GM23338 (cell line): ENCODE data around the gene FN1. TPM values are rescaled to one million over a fixed set of nuclear protein-coding genes. Genes with fewer than 3 reads are reported as not detected.

Source experiments
- ATAC-seq: fragments of 200-7000 bp; cut with Tn5 transposase; 3 replicates; pipeline ENCODE4 v1.9.1; 2020
- DNase-seq: peaks from one replicate; pipeline ENCODE4 v3.0.0-alpha.2; 2015; ENCODE audit warnings: low spot score
- H2AFZ ChIP-seq: fragments of 200-600 bp; sonication (generic); 2 replicates; pipeline ENCODE4 v1.8.0; 2016; ENCODE audit warnings: antibody characterized with exemption, mild to moderate bottlenecking, moderate library complexity
- H3F3A ChIP-seq: fragments of 200-600 bp; sonication (generic); replicated peaks from 2 replicates; pipeline ENCODE4 v1.8.0; 2017; ENCODE audit warnings: antibody characterized with exemption, mixed run types, low read depth
- H3K27ac ChIP-seq: fragments of 200-600 bp; sonication (generic); 2 replicates; pipeline ENCODE4 v1.6.1; 2016; ENCODE audit warnings: low read depth
- H3K27me3 ChIP-seq: fragments of 200-600 bp; sonication (generic); 2 replicates; pipeline ENCODE4 v1.8.0; 2016; ENCODE audit warnings: mild to moderate bottlenecking, mixed run types, moderate library complexity; ENCODE audit not compliant: insufficient read depth
- H3K36me3 ChIP-seq: fragments of 200-600 bp; sonication (generic); 2 replicates; pipeline ENCODE4 v1.8.0; 2016; ENCODE audit warnings: mild to moderate bottlenecking; ENCODE audit not compliant: insufficient read depth
- H3K4me1 ChIP-seq: fragments of 200-600 bp; sonication (generic); 2 replicates; pipeline ENCODE4 v1.8.0; 2016; ENCODE audit warnings: mild to moderate bottlenecking, moderate library complexity; ENCODE audit not compliant: insufficient read depth
- H3K4me2 ChIP-seq: fragments of 200-600 bp; sonication (generic); 2 replicates; pipeline ENCODE4 v1.7.1; 2017; ENCODE audit warnings: mixed run types
- H3K4me3 ChIP-seq: fragments of 200-600 bp; sonication (generic); 2 replicates; pipeline ENCODE4 v1.6.1; 2016; ENCODE audit warnings: mixed run types
- H3K79me2 ChIP-seq: fragments of 200-600 bp; sonication (generic); replicated peaks from 2 replicates; pipeline ENCODE4 v1.8.0; 2017; ENCODE audit warnings: mild to moderate bottlenecking; ENCODE audit not compliant: insufficient read depth
- H3K9me2 ChIP-seq: fragments of 200-600 bp; sonication (generic); 2 replicates; pipeline ENCODE4 v1.8.0; 2017; ENCODE audit not compliant: insufficient read depth
- H4K20me1 ChIP-seq: fragments of 200-600 bp; sonication (generic); replicated peaks from 2 replicates; pipeline ENCODE4 v1.8.0; 2017; ENCODE audit warnings: mild to moderate bottlenecking; ENCODE audit not compliant: insufficient read depth
- H3K27ac Mint-ChIP-seq: 2 replicates; pipeline ENCODE4 v1.8.0; 2020; ENCODE audit warnings: inconsistent platforms, mild to moderate bottlenecking, moderate library complexity, mixed read lengths
- H3K27me3 Mint-ChIP-seq: 3 replicates; pipeline ENCODE4 v1.8.0; 2022; ENCODE audit warnings: low read depth, mild to moderate bottlenecking, moderate library complexity, mixed read lengths, inconsistent platforms; ENCODE audit not compliant: insufficient read depth, poor library complexity
- H3K36me3 Mint-ChIP-seq: 3 replicates; pipeline ENCODE4 v1.8.0; 2021; ENCODE audit warnings: low read depth, mild to moderate bottlenecking, inconsistent platforms, moderate library complexity, mixed read lengths
- H3K4me1 Mint-ChIP-seq: 3 replicates; pipeline ENCODE4 v1.8.0; 2020; ENCODE audit warnings: mild to moderate bottlenecking, inconsistent platforms, mixed read lengths
- H3K4me3 Mint-ChIP-seq: 3 replicates; pipeline ENCODE4 v1.8.0; 2021; ENCODE audit warnings: moderate library complexity, mild to moderate bottlenecking, inconsistent platforms, mixed read lengths
- H3K9me3 Mint-ChIP-seq: 3 replicates; pipeline ENCODE4 v1.8.0; 2020; ENCODE audit warnings: moderate library complexity, mild to moderate bottlenecking, inconsistent platforms, mixed read lengths
- JUNB ChIP-seq: IDR thresholded peaks from one replicate; pipeline ENCODE4 v1.6.1; 2016; ENCODE audit warnings: antibody characterized with exemption; ENCODE audit not compliant: unreplicated experiment
- POLR2AphosphoS5 ChIP-seq: IDR thresholded peaks from 2 replicates; pipeline ENCODE4 v1.6.1; 2016; ENCODE audit warnings: antibody characterized with exemption, low read depth
- STAT1 ChIP-seq: IDR thresholded peaks from one replicate; pipeline ENCODE4 v1.6.1; 2016; ENCODE audit warnings: antibody characterized with exemption; ENCODE audit not compliant: unreplicated experiment
- ZNF114 ChIP-seq: fragments of 250-450 bp; sonication (Bioruptor Pico); IDR thresholded peaks from 2 replicates; pipeline ENCODE4 v1.5.0; 2020; ENCODE audit warnings: mild to moderate bottlenecking, moderate library complexity
- polyA plus RNA-seq: library from polyadenylated mRNA; unstranded; fragments of >200 nt; fragmentation: Nextera tagmentation; extraction: Ambion mirVana; gene quantifications from 2 replicates; pipeline ENCODE4 v1.2.1, GENCODE V29; 2016
- total RNA-seq: library from RNA; depleted of rRNA; stranded (reverse); fragments of >200 nt; shearing (Covaris generic); gene quantifications from 2 replicates; pipeline ENCODE4 v1.2.3, GENCODE V29; 2014
- TF ChIP-seq, protein P1 (sequence below), 2 experiments: fragments of 200-600 bp in 1 of 2; sonication (generic) in 1 of 2; conservative IDR thresholded peaks; 2 replicates each; pipeline versions ENCODE4 v1.5.1 to v1.6.1; 2016 to 2017; ENCODE audit warnings: antibody characterized with exemption in 2 of 2, low read depth in 2 of 2, mild to moderate bottlenecking in 2 of 2, moderate library complexity in 1 of 2
- TF ChIP-seq, protein P2 (sequence below): fragments of 250-450 bp; sonication (Bioruptor Pico); IDR thresholded peaks from 2 replicates; pipeline ENCODE4 v1.5.0; 2020; ENCODE audit warnings: mild to moderate bottlenecking, moderate library complexity
- TF ChIP-seq, protein P3 (sequence below): IDR thresholded peaks from 2 replicates; pipeline ENCODE4 v1.6.1; 2016; ENCODE audit warnings: antibody characterized with exemption

The FN1 gene
- total and polyA plus RNA-seq, 2 experiments from 2014 or later = 79.6 to 255 TPM

DNA sequence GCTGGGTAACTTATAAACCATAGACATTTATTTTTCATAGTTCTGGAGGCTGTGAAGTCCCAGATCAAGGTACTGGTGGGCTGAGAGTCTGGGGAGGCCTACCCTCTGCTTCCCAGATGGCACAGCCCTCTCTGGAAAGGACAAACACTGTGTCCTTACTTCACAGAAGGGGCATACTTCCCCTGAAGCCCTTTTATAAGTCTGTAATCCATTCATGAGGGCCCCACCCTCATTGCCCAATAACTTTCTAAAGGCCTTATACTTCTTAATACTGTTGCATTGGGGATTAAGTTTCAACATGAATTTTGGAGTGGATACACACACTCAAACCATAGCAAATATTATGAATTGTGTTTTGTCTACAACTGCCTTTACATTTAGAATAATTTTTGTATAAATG is 88.0 kb downstream of the FN1 start (continued):
- TF ChIP-seq, protein P1, sequence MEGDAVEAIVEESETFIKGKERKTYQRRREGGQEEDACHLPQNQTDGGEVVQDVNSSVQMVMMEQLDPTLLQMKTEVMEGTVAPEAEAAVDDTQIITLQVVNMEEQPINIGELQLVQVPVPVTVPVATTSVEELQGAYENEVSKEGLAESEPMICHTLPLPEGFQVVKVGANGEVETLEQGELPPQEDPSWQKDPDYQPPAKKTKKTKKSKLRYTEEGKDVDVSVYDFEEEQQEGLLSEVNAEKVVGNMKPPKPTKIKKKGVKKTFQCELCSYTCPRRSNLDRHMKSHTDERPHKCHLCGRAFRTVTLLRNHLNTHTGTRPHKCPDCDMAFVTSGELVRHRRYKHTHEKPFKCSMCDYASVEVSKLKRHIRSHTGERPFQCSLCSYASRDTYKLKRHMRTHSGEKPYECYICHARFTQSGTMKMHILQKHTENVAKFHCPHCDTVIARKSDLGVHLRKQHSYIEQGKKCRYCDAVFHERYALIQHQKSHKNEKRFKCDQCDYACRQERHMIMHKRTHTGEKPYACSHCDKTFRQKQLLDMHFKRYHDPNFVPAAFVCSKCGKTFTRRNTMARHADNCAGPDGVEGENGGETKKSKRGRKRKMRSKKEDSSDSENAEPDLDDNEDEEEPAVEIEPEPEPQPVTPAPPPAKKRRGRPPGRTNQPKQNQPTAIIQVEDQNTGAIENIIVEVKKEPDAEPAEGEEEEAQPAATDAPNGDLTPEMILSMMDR (conservative IDR thresholded peaks at IDR 0.05; ENCODE audit: low read depth in 2 of 2) = no peak
- no peak for TF ChIP-seq STAT1
- TF ChIP-seq POLR2AphosphoS5 = no peak
- TF ChIP-seq, protein P2, sequence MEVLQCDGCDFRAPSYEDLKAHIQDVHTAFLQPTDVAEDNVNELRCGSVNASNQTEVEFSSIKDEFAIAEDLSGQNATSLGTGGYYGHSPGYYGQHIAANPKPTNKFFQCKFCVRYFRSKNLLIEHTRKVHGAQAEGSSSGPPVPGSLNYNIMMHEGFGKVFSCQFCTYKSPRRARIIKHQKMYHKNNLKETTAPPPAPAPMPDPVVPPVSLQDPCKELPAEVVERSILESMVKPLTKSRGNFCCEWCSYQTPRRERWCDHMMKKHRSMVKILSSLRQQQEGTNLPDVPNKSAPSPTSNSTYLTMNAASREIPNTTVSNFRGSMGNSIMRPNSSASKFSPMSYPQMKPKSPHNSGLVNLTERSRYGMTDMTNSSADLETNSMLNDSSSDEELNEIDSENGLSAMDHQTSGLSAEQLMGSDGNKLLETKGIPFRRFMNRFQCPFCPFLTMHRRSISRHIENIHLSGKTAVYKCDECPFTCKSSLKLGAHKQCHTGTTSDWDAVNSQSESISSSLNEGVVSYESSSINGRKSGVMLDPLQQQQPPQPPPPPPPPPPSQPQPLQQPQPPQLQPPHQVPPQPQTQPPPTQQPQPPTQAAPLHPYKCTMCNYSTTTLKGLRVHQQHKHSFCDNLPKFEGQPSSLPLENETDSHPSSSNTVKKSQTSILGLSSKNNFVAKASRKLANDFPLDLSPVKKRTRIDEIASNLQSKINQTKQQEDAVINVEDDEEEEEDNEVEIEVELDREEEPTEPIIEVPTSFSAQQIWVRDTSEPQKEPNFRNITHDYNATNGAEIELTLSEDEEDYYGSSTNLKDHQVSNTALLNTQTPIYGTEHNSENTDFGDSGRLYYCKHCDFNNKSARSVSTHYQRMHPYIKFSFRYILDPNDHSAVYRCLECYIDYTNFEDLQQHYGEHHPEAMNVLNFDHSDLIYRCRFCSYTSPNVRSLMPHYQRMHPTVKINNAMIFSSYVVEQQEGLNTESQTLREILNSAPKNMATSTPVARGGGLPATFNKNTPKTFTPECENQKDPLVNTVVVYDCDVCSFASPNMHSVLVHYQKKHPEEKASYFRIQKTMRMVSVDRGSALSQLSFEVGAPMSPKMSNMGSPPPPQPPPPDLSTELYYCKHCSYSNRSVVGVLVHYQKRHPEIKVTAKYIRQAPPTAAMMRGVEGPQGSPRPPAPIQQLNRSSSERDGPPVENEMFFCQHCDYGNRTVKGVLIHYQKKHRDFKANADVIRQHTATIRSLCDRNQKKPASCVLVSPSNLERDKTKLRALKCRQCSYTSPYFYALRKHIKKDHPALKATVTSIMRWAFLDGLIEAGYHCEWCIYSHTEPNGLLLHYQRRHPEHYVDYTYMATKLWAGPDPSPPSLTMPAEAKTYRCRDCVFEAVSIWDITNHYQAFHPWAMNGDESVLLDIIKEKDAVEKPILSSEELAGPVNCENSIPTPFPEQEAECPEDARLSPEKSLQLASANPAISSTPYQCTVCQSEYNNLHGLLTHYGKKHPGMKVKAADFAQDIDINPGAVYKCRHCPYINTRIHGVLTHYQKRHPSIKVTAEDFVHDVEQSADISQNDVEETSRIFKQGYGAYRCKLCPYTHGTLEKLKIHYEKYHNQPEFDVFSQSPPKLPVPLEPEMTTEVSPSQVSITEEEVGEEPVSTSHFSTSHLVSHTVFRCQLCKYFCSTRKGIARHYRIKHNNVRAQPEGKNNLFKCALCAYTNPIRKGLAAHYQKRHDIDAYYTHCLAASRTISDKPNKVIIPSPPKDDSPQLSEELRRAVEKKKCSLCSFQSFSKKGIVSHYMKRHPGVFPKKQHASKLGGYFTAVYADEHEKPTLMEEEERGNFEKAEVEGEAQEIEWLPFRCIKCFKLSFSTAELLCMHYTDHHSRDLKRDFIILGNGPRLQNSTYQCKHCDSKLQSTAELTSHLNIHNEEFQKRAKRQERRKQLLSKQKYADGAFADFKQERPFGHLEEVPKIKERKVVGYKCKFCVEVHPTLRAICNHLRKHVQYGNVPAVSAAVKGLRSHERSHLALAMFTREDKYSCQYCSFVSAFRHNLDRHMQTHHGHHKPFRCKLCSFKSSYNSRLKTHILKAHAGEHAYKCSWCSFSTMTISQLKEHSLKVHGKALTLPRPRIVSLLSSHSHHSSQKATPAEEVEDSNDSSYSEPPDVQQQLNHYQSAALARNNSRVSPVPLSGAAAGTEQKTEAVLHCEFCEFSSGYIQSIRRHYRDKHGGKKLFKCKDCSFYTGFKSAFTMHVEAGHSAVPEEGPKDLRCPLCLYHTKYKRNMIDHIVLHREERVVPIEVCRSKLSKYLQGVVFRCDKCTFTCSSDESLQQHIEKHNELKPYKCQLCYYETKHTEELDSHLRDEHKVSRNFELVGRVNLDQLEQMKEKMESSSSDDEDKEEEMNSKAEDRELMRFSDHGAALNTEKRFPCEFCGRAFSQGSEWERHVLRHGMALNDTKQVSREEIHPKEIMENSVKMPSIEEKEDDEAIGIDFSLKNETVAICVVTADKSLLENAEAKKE = no peak
- no peak for TF ChIP-seq JUNB

DNA sequence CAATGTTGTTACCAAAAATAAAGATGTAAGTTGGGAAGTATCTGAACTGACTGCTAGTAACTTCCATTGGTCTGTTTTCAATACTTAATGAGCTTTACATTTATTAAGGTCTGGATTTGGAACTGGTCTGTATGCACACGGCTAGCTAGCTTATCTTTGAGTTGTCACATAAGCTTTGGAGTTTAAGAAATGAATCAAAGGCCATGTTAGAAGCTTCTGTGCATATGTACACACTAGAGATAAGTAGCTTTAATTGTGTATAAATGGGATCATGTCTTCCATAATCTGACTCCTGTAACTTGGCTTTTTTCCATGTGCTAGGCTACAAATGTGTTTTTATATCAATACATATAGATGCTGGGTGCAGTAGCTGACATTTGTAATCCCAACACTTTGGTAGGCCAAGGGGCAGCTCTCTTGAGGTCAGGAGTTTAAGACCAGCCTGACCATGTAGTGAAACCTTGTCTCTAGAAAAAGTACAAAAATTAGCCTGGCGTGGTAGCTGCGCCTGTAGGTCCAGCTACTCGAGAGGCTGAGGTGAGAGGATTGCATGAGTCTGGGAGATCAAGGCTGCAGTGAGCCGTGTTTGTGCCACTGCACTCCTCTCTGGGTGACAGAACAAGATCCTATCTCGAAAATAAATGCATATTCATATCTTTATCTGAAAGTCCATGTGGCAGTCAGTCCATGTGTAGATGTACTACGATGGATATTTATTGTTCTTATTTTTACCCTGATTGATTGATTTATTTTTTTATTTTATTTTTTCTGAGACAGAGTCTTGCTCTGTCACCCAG is 96.8 kb downstream of the FN1 start:
- Histone ChIP-seq H2AFZ (no peak overlapping the region), H3K36me3 (peaks cover 70% of the 10 kb centered on the region), H3K4me2 (no peak overlapping the region), H3K4me3 (no peak overlapping the region), H3K79me2 (peaks cover 62% of the 10 kb centered on the region), H3K27ac (no peak overlapping the region), H4K20me1 (peaks cover 22% of the 10 kb centered on the region), H3F3A (no peaks in the 10 kb centered on the region), H3K27me3 (no peaks in the 10 kb centered on the region), H3K9me2 (no peaks in the 10 kb centered on the region), H3K4me1 (no peaks in the 10 kb centered on the region)
- ATAC-seq = no peak
- H3K27me3 Mint-ChIP-seq = peaks cover 1% of the 10 kb centered on the region
- no peaks in the 10 kb centered on the region for H3K9me3 Mint-ChIP-seq
- no peaks in the 10 kb centered on the region for H3K4me1 Mint-ChIP-seq
- H3K4me3 Mint-ChIP-seq = no peak overlapping the region
- H3K27ac Mint-ChIP-seq = no peak overlapping the region
- peaks cover 93% of the 10 kb centered on the region for H3K36me3 Mint-ChIP-seq
- no peak for DNase-seq
- TF ChIP-seq JUNB (no peak), POLR2AphosphoS5 (no peak), ZNF114 (no peak)
- TF ChIP-seq, protein P3, sequence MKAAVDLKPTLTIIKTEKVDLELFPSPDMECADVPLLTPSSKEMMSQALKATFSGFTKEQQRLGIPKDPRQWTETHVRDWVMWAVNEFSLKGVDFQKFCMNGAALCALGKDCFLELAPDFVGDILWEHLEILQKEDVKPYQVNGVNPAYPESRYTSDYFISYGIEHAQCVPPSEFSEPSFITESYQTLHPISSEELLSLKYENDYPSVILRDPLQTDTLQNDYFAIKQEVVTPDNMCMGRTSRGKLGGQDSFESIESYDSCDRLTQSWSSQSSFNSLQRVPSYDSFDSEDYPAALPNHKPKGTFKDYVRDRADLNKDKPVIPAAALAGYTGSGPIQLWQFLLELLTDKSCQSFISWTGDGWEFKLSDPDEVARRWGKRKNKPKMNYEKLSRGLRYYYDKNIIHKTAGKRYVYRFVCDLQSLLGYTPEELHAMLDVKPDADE = no peak
- TF ChIP-seq, protein P1 (conservative IDR thresholded peaks at IDR 0.05; ENCODE audit: low read depth in 2 of 2) = no peak
